ENCODE measurements around the gene ABHD16A. TPM values are rescaled to one million over a fixed set of nuclear protein-coding genes. Genes with fewer than 3 reads are reported as not detected.

ABHD16A gene
- total RNA-seq, 1 experiment from 2014 or later = 47.2 TPM

GRCh38 chr6:31728767-31729514, 25.8 kb upstream of the ABHD16A start, which contains the start of gene DDAH2:
TSS of gene DDAH2 (minus strand) at chr6:31729299. CDS start at chr6:31729161, 138 bp downstream.
- in situ Hi-C loops (cut with HindIII; ENCODE audit: low pct_unique_long_range_greater_than_20kb, low sequenced_read_pairs) = no loop called here
- Histone ChIP-seq H3K36me3 (ENCODE audit: control insufficient read depth, insufficient read depth, low read length) (peaks cover 18% of the 10 kb centered on the region), H3K4me1 (ENCODE audit: control insufficient read depth, insufficient read depth, low read length) (peaks cover 32% of the 10 kb centered on the region), H3K27me3 (ENCODE audit: control insufficient read depth, insufficient read depth, low read length) (no peaks in the 10 kb centered on the region), H3K9me3 (ENCODE audit: control insufficient read depth, insufficient read depth, low read depth, low read length) (no peaks in the 10 kb centered on the region), H3K27ac (ENCODE audit: low read length) (peak within 1 kb of the TSS; percentile 91), H3K4me3 (ENCODE audit: low read depth in 2 of 2, low read length in 2 of 2) (peak within 1 kb of the TSS; percentile 83 to 85)
- no peak for TF ChIP-seq SIN3A (IDR thresholded peaks at IDR 0.05; ENCODE audit: borderline replicate concordance, insufficient read depth, low read depth, low read length)
- no peak for TF ChIP-seq REST (IDR thresholded peaks at IDR 0.05; ENCODE audit: insufficient read depth in 1 of 2, low read depth in 2 of 2, low read length in 1 of 2)
- TF ChIP-seq, protein P1, sequence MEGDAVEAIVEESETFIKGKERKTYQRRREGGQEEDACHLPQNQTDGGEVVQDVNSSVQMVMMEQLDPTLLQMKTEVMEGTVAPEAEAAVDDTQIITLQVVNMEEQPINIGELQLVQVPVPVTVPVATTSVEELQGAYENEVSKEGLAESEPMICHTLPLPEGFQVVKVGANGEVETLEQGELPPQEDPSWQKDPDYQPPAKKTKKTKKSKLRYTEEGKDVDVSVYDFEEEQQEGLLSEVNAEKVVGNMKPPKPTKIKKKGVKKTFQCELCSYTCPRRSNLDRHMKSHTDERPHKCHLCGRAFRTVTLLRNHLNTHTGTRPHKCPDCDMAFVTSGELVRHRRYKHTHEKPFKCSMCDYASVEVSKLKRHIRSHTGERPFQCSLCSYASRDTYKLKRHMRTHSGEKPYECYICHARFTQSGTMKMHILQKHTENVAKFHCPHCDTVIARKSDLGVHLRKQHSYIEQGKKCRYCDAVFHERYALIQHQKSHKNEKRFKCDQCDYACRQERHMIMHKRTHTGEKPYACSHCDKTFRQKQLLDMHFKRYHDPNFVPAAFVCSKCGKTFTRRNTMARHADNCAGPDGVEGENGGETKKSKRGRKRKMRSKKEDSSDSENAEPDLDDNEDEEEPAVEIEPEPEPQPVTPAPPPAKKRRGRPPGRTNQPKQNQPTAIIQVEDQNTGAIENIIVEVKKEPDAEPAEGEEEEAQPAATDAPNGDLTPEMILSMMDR (IDR thresholded peaks at IDR 0.05) = no peak; the same call in none of the 2 replicates
- TF ChIP-seq TCF7L2 (IDR thresholded peaks at IDR 0.05; ENCODE audit: low read depth, low read length) = no peak
- TF ChIP-seq POLR2AphosphoS5 (IDR thresholded peaks at IDR 0.05; ENCODE audit: low read depth, low read length) = no peak
- intact Hi-C loops (cut with micrococcal nuclease; ENCODE audit: unreplicated experiment) = no loop called here
- CTCF ChIA-PET = interaction anchor here (0.6 to 0.8 kb wide), 2 partner anchors 16 to 210 kb away, joined by 4 to 6 read pairs; no protein-coding TSS in a partner anchor
- DNase-seq (ENCODE audit: low read depth, low spot score) (no peak), ATAC-seq (peak; percentile 47)
- BruUV-seq (replicated peaks) = TSS peak; percentile 53
- POLR2A ChIA-PET = interaction anchor here (0.6 to 1.1 kb wide), 3 partner anchors 86 to 180 kb away, joined by 3 to 7 read pairs (median 3); partner anchors contain the start of genes HSPA1A and HSPA1L

GRCh38 chr6:31727717-31728671, 24.9 kb upstream of the ABHD16A start:
- no peak for ATAC-seq
- Histone ChIP-seq H3K27me3 (ENCODE audit: control insufficient read depth, insufficient read depth, low read length) (no peaks in the 10 kb centered on the region), H3K4me3 (ENCODE audit: low read depth in 2 of 2, low read length in 2 of 2) (peak overlapping the region; percentile 83 to 85; a peak in 2 of 4 replicates), H3K36me3 (ENCODE audit: control insufficient read depth, insufficient read depth, low read length) (peaks cover 10% of the 10 kb centered on the region), H3K4me1 (ENCODE audit: control insufficient read depth, insufficient read depth, low read length) (peaks cover 23% of the 10 kb centered on the region), H3K27ac (ENCODE audit: low read length) (peak overlapping the region; percentile 91; the same call in 1 of the 2 replicates), H3K9me3 (ENCODE audit: control insufficient read depth, insufficient read depth, low read depth, low read length) (no peaks in the 10 kb centered on the region)
- in situ Hi-C loops (cut with HindIII; ENCODE audit: low pct_unique_long_range_greater_than_20kb, low sequenced_read_pairs) = no loop called here
- no peak for TF ChIP-seq REST (IDR thresholded peaks at IDR 0.05; ENCODE audit: insufficient read depth in 1 of 2, low read depth in 2 of 2, low read length in 1 of 2)
- TF ChIP-seq POLR2AphosphoS5 (IDR thresholded peaks at IDR 0.05; ENCODE audit: low read depth, low read length) = no peak
- no peak for TF ChIP-seq TCF7L2 (IDR thresholded peaks at IDR 0.05; ENCODE audit: low read depth, low read length)
- no peak for TF ChIP-seq SIN3A (IDR thresholded peaks at IDR 0.05; ENCODE audit: borderline replicate concordance, insufficient read depth, low read depth, low read length)
- TF ChIP-seq, protein P1 (IDR thresholded peaks at IDR 0.05) = no peak
- BruUV-seq (replicated peaks) = no TSS peak
- POLR2A ChIA-PET = interaction anchor here (1.0 kb wide), 1 partner anchor 95 kb away, joined by 4 read pairs; no protein-coding TSS in a partner anchor
- CTCF ChIA-PET = no interaction called here
- DNase-seq (ENCODE audit: low read depth, low spot score) = no peak
- intact Hi-C loops (cut with micrococcal nuclease; ENCODE audit: unreplicated experiment) = no loop called here

All from Panc1 (cell line).